HepG2 (cell line): ENCODE data around the gene EPB41L2. TPM values are rescaled to one million over a fixed set of nuclear protein-coding genes. Genes with fewer than 3 reads are reported as not detected.

Experiments used
- ATAC-seq: fragments of 200-7000 bp; cut with Tn5 transposase; 3 replicates; pipeline ENCODE4 v1.9.1; 2020; ENCODE audit warnings: mild to moderate bottlenecking, moderate library complexity
- BruUV-seq: library from RNA; stranded (reverse); fragments of 400-500 nt; replicated peaks from 2 replicates; lab custom pipeline; 2021; lab: Mats Ljungman, UMichigan
- CTCF ChIA-PET: fragments of 300-600 bp; formaldehyde crosslinking; extraction: SDS; loops from one replicate; lab custom pipeline; 2021; ENCODE audit warnings: low total read pairs, inconsistent platforms, low intra/inter-chr PET ratio; lab: Yijun Ruan, JAX
- POLR2A ChIA-PET: fragments of 350-600 bp; sonication (Branson Sonifier 250); formaldehyde crosslinking; loops from one replicate; lab custom pipeline; 2020; ENCODE audit warnings: antibody characterized with exemption, inconsistent platforms; lab: Yijun Ruan, JAX
- DNase-seq: peaks from one replicate; pipeline ENCODE4 v3.0.0-alpha.2; 2015; ENCODE audit warnings: low spot score
- FAIRE-seq: peaks from 3 replicates; lab custom pipeline; 2011; peaks lifted over from hg19 to GRCh38; lab: Jason Lieb, UNC
- H2AFZ ChIP-seq: one replicate; pipeline ENCODE4 v1.6.1; 2011; ENCODE audit warnings: low read length, inconsistent platforms
- H3K27ac ChIP-seq: fragments of 300-600 bp; 3 replicates; pipeline ENCODE4 v1.8.0; 2011; ENCODE audit warnings: mixed run types, mild to moderate bottlenecking, mixed read lengths, low read length, inconsistent platforms; ENCODE audit not compliant: insufficient read depth; ENCODE audit errors: extremely low read length
- H3K27me3 ChIP-seq, 2 experiments: fragments of 200-600 bp in 1 of 2; 2 replicates in 1 of 2; 3 replicates in 1 of 2; pipeline versions ENCODE4 v1.6.0 to v1.8.0; 2011; ENCODE audit warnings: low read length in 2 of 2, mild to moderate bottlenecking in 2 of 2, moderate library complexity in 2 of 2, inconsistent platforms in 1 of 2; ENCODE audit not compliant: insufficient read depth in 2 of 2, control insufficient read depth in 1 of 2
- H3K36me3 ChIP-seq, 2 experiments: fragments of 200-600 bp in 1 of 2; replicated peaks in 1 of 2; 2 replicates in 1 of 2; 3 replicates in 1 of 2; pipeline versions ENCODE4 v1.5.1 to v1.8.0; 2011; ENCODE audit warnings: low read length in 2 of 2, inconsistent platforms in 1 of 2; ENCODE audit not compliant: insufficient read depth in 2 of 2, control insufficient read depth in 1 of 2
- H3K4me1 ChIP-seq: 2 replicates; pipeline ENCODE4 v1.5.1; 2012; ENCODE audit warnings: low read length, inconsistent platforms; ENCODE audit not compliant: insufficient read depth
- H3K4me2 ChIP-seq: 2 replicates; pipeline ENCODE4 v1.6.0; 2011; ENCODE audit warnings: low read depth, low read length, inconsistent platforms
- H3K4me3 ChIP-seq, 3 experiments: fragments of 200-600 bp in 1 of 3; sonication (generic), shearing (Covaris generic) in 1 of 3; replicated peaks in 1 of 3; 2 replicates each; pipeline ENCODE4 v1.5.1; 2011 to 2016; ENCODE audit warnings: low read length in 3 of 3, inconsistent platforms in 2 of 3, low read depth in 2 of 3, mild to moderate bottlenecking in 2 of 3, control low read depth in 1 of 3, mixed read lengths in 1 of 3; ENCODE audit not compliant: insufficient read depth in 1 of 3
- H3K79me2 ChIP-seq: one replicate; pipeline ENCODE4 v1.6.1; 2011; ENCODE audit warnings: low read length, inconsistent platforms; ENCODE audit not compliant: insufficient read depth
- H3K9ac ChIP-seq: 2 replicates; pipeline ENCODE4 v1.6.0; 2011; ENCODE audit warnings: mild to moderate bottlenecking, low read depth, low read length, inconsistent platforms; ENCODE audit not compliant: insufficient read depth
- H3K9me3 ChIP-seq: 2 replicates; pipeline ENCODE4 v1.5.1; 2012; ENCODE audit warnings: mild to moderate bottlenecking, low read length
- H4K20me1 ChIP-seq: 2 replicates; pipeline ENCODE4 v1.6.0; 2011; ENCODE audit warnings: inconsistent platforms, mild to moderate bottlenecking, low read length, moderate library complexity; ENCODE audit not compliant: insufficient read depth
- DR1 ChIP-seq: sonication (generic); formaldehyde crosslinking; IDR thresholded peaks from 2 replicates; pipeline ENCODE4 v1.8.0; 2021; ENCODE audit warnings: mild to moderate bottlenecking, missing genetic modification reagents, inconsistent platforms
- ISX ChIP-seq: sonication (generic); formaldehyde crosslinking; conservative IDR thresholded peaks from 2 replicates; pipeline ENCODE4 v1.5.0; 2020; ENCODE audit warnings: missing genetic modification reagents
- JUNB ChIP-seq: sonication (generic); formaldehyde crosslinking; IDR thresholded peaks from 2 replicates; pipeline ENCODE4 v1.8.0; 2022; ENCODE audit warnings: missing genetic modification reagents, mild to moderate bottlenecking, borderline replicate concordance
- PHB2 ChIP-seq: fragments of 450-650 bp; IDR thresholded peaks from 2 replicates; pipeline ENCODE4 v1.6.1; 2018; ENCODE audit not compliant: partially characterized antibody
- SMAD1 ChIP-seq: sonication (generic); formaldehyde crosslinking; IDR thresholded peaks from 2 replicates; pipeline ENCODE4 v1.4.0; 2020; ENCODE audit warnings: missing genetic modification reagents, low read depth, mild to moderate bottlenecking, borderline replicate concordance
- SNRNP70 ChIP-seq: fragments of 200-400 bp; formaldehyde crosslinking; IDR thresholded peaks from 2 replicates; pipeline ENCODE4 v1.6.1; 2017; ENCODE audit warnings: mild to moderate bottlenecking, low read depth, low read length, moderate library complexity
- SP4 ChIP-seq: sonication (generic); formaldehyde crosslinking; IDR thresholded peaks from 2 replicates; pipeline ENCODE4 v1.8.1; 2023; ENCODE audit warnings: mild to moderate bottlenecking, missing genetic modification reagents
- SPEN ChIP-seq: sonication (generic); formaldehyde crosslinking; IDR thresholded peaks from 2 replicates; pipeline ENCODE4 v1.5.1; 2020; ENCODE audit warnings: low read depth, mild to moderate bottlenecking, missing genetic modification reagents
- SRSF1 ChIP-seq: fragments of 200-400 bp; formaldehyde crosslinking; optimal IDR thresholded peaks from 2 replicates; pipeline ENCODE3; 2017; ENCODE audit warnings: mild to moderate bottlenecking, low read depth, low read length, moderate library complexity
- THYN1 ChIP-seq: sonication (generic); formaldehyde crosslinking; IDR thresholded peaks from 2 replicates; pipeline ENCODE4 v1.8.1; 2023; ENCODE audit warnings: low read depth, mild to moderate bottlenecking, moderate library complexity, missing genetic modification reagents, borderline replicate concordance
- ZKSCAN8 ChIP-seq: IDR thresholded peaks from 2 replicates; pipeline ENCODE4 v1.6.1; 2016; ENCODE audit warnings: borderline replicate concordance, missing genetic modification reagents, missing compliant biosample characterization
- ZNF343 ChIP-seq: sonication (generic); formaldehyde crosslinking; IDR thresholded peaks from 2 replicates; pipeline ENCODE4 v1.4.0; 2020; ENCODE audit warnings: mild to moderate bottlenecking, missing genetic modification reagents
- ZNF75D ChIP-seq: sonication (generic); formaldehyde crosslinking; IDR thresholded peaks from 2 replicates; pipeline ENCODE4 v1.8.1; 2023; ENCODE audit warnings: missing genetic modification reagents, mild to moderate bottlenecking, borderline replicate concordance
- WGBS: methylation state at CpG from one replicate; pipeline ENCODE4 v1.1.6; 2017; ENCODE audit warnings: low lambda C conversion rate; 5-methylcytosine and 5-hydroxymethylcytosine counted together
- in situ Hi-C: cut with HindIII; loops from 2 replicates; pipeline ENCODE4 v1.10.0; 2017; ENCODE audit warnings: low pct_unique_long_range_greater_than_20kb; ENCODE audit not compliant: extremely low pct_ligation_motif_present
- intact Hi-C: fragments of 100-400 bp; cut with micrococcal nuclease; formaldehyde crosslinking; loops from one replicate; pipeline ENCODE4 v1.10.0; 2022; ENCODE audit not compliant: unreplicated experiment
- polyA plus RNA-seq, 8 experiments: library from polyadenylated mRNA; depleted of rRNA in 3 of 8; stranded (reverse) in 7 of 8; unstranded in 1 of 8; fragments of >200 nt; fragmentation: Illumina TruSeq in 4 of 8; extraction: Trizol in 4 of 8; gene quantifications; 2 replicates each; pipeline versions ENCODE4 v1.2.1 to v1.2.3, GENCODE V29; 2011 to 2016; ENCODE audit warnings: low read depth in 4 of 8, missing spikeins in 1 of 8, mixed read lengths in 1 of 8; ENCODE audit not compliant: insufficient read depth in 1 of 8
- total RNA-seq, 5 experiments: library from RNA; depleted of rRNA; stranded (reverse); fragments of >200 nt; fragmentation: Illumina TruSeq; extraction: Trizol; gene quantifications; 2 replicates each; pipeline ENCODE4 v1.2.3, GENCODE V29; 2016; ENCODE audit warnings: low read depth in 1 of 5

The EPB41L2 gene
- total and polyA plus RNA-seq, 2 of the 13 experiments (the other 11 are each of a cell fraction or from before 2014, with no cell fraction given), result 41.7 to 56.4 TPM

DNA sequence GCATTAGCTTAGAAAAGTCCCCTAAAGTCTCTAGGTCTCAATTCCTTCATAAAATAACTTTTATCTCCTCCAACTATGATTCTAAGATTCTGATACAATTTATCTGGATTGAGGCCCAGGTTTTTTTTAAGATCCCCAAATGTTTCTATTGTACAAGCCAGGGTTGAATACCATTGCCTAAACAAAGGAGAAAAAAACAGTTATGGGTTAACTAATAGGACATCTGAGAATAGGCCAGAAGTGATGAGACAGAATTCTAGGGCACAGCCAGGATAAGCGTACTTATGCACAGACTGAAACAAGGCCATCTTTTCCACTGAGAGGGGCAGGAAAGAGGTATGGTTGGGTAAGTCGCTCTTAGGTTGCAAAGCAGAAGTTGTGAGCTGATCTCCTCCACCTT lies 26.4 kb downstream of the EPB41L2 start:
- Histone ChIP-seq H3K27me3 (no peaks in the 10 kb centered on the region), H4K20me1 (no peaks in the 10 kb centered on the region), H3K4me1 (peaks cover 95% of the 10 kb centered on the region), H3K36me3 (no peaks in the 10 kb centered on the region), H3K4me3 (no peak overlapping the region), H3K9ac (no peak overlapping the region), H2AFZ (no peak overlapping the region), H3K9me3 (no peaks in the 10 kb centered on the region), H3K4me2 (no peak overlapping the region), H3K27ac (peak overlapping the region; percentile 9), H3K79me2 (peaks cover 97% of the 10 kb centered on the region)
- POLR2A ChIA-PET, result no interaction called here
- in situ Hi-C loops (no loop called here), intact Hi-C loops (no loop called here)
- CTCF ChIA-PET, result no interaction called here
- TF ChIP-seq SRSF1 (no peak), SMAD1 (CRISPR knock-in tag) (no peak)
- WGBS, result 94% methylated on average over 2 of the region's 2 CpGs
- DNase-seq (no peak), ATAC-seq (no peak), FAIRE-seq (no peak)
- no TSS peak for BruUV-seq

DNA sequence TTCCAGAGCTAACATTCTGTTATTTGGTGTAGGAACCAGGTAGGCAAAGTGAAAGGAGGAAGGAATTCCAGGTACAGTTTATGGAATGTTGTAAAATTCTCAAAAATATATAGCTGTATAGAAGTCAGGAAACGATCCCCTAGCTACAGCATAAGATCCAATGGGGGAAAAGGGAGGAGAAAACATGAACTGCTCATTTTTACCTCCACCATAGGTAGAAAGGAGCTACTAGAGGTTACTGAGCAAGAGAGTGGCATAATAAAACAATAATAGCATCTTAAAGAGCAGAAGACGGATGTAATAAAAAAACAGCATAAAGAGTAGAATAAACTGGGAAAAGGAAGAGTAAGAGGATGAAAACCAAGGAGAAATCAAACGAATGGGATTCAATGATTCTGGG lies 26.9 kb downstream of the EPB41L2 start:
- BruUV-seq, result no TSS peak
- no peak overlapping the region for H3K9ac ChIP-seq
- H3K36me3 ChIP-seq, result no peaks in the 10 kb centered on the region
- CTCF ChIA-PET, result no interaction called here
- peak overlapping the region; percentile 28 for H3K27ac ChIP-seq
- peaks cover 91% of the 10 kb centered on the region for H3K4me1 ChIP-seq
- H3K79me2 ChIP-seq, result peaks cover 97% of the 10 kb centered on the region
- intact Hi-C loops, result no loop called here
- FAIRE-seq, result no peak
- no peak overlapping the region for H3K4me3 ChIP-seq
- POLR2A ChIA-PET, result no interaction called here
- H4K20me1 ChIP-seq, result no peaks in the 10 kb centered on the region
- WGBS, result 90% methylated on average over 3 of the region's 3 CpGs
- H3K4me2 ChIP-seq, result no peak overlapping the region
- H3K27me3 ChIP-seq, result no peaks in the 10 kb centered on the region
- no peak overlapping the region for H2AFZ ChIP-seq
- no peaks in the 10 kb centered on the region for H3K9me3 ChIP-seq
- DNase-seq, result no peak
- in situ Hi-C loops, result no loop called here
- no peak for ATAC-seq
- TF ChIP-seq ZNF343 (CRISPR knock-in tag), result no peak
- no peak for TF ChIP-seq ISX (CRISPR knock-in tag)
- no peak for TF ChIP-seq PHB2
- TF ChIP-seq SPEN (CRISPR knock-in tag), result no peak
- TF ChIP-seq THYN1, result no peak
- TF ChIP-seq ZKSCAN8 (CRISPR knock-in tag), result no peak
- no peak for TF ChIP-seq ZNF75D (CRISPR knock-in tag)
- TF ChIP-seq JUNB, result no peak
- TF ChIP-seq SNRNP70, result no peak
- no peak for TF ChIP-seq SP4 (CRISPR knock-in tag)
- no peak for TF ChIP-seq DR1 (CRISPR knock-in tag)
